NCI-H460 (cell line): ENCODE measurements around the gene AZU1. TPM values are rescaled to one million over a fixed set of nuclear protein-coding genes. Genes with fewer than 3 reads are reported as not detected.
"Not testable (repeated sequence)": the region's sequence is repeated elsewhere in the genome, so short reads cannot be mapped to it uniquely, and the experiment has no call there.

Source experiments
- DNase-seq: peaks from one replicate; pipeline ENCODE4 v3.0.0-alpha.2; 2016; ENCODE audit warnings: low read depth; ENCODE audit errors: extremely low read depth
- total RNA-seq: library from RNA; depleted of rRNA; stranded (reverse); fragments of >200 nt; shearing (Covaris generic); gene quantifications from 2 replicates; pipeline ENCODE4 v1.2.3, GENCODE V29; 2014

AZU1 gene
- total RNA-seq, 1 experiment from 2014 or later: 0.35 TPM

GRCh38 chr19:852136-853013, 24.7 kb downstream of the AZU1 start, which contains the start of gene ELANE:
TSS of gene ELANE (plus strand) at chr19:852303. CDS start at chr19:852329, 26 bp downstream.
- no peak for DNase-seq

- DNase-seq: no peak
Observed at GRCh38 chr19:853014-853585, 25.5 kb downstream of the AZU1 start.

GRCh38 chr19:853614-854220, 26.1 kb downstream of the AZU1 start:
- DNase-seq: not testable (repeated sequence)

GRCh38 chr19:854549-854948, 26.9 kb downstream of the AZU1 start:
- DNase-seq: no peak

- no peak for DNase-seq
Observed at GRCh38 chr19:855142-855541, 27.5 kb downstream of the AZU1 start.

GRCh38 chr19:855566-856120, 28.0 kb downstream of the AZU1 start:
- no peak for DNase-seq

GRCh38 chr19:858284-858683, 30.6 kb downstream of the AZU1 start:
- no peak for DNase-seq

- no peak for DNase-seq
Observed at GRCh38 chr19:858868-859843, 31.5 kb downstream of the AZU1 start, which contains the start of gene CFD. TSS of gene CFD (plus strand) at chr19:859664. CDS start at chr19:859690, 26 bp downstream.

- no peak for DNase-seq
Observed at GRCh38 chr19:861141-861755, 33.6 kb downstream of the AZU1 start.

GRCh38 chr19:861756-862580, 34.3 kb downstream of the AZU1 start:
- DNase-seq: no peak

GRCh38 chr19:862581-863314, 35.1 kb downstream of the AZU1 start:
- DNase-seq: no peak

GRCh38 chr19:863315-863620, 35.6 kb downstream of the AZU1 start:
- DNase-seq: no peak

- DNase-seq: no peak
Observed at GRCh38 chr19:866769-867300, 39.2 kb downstream of the AZU1 start.

- no peak for DNase-seq
Observed at GRCh38 chr19:867301-867793, 39.7 kb downstream of the AZU1 start.

- no peak for DNase-seq
Observed at GRCh38 chr19:867855-868457, 40.3 kb downstream of the AZU1 start.

- no peak for DNase-seq
Observed at GRCh38 chr19:868458-869244, 41.0 kb downstream of the AZU1 start.
